ENCODE measurements around the gene LMNA.

DNA sequence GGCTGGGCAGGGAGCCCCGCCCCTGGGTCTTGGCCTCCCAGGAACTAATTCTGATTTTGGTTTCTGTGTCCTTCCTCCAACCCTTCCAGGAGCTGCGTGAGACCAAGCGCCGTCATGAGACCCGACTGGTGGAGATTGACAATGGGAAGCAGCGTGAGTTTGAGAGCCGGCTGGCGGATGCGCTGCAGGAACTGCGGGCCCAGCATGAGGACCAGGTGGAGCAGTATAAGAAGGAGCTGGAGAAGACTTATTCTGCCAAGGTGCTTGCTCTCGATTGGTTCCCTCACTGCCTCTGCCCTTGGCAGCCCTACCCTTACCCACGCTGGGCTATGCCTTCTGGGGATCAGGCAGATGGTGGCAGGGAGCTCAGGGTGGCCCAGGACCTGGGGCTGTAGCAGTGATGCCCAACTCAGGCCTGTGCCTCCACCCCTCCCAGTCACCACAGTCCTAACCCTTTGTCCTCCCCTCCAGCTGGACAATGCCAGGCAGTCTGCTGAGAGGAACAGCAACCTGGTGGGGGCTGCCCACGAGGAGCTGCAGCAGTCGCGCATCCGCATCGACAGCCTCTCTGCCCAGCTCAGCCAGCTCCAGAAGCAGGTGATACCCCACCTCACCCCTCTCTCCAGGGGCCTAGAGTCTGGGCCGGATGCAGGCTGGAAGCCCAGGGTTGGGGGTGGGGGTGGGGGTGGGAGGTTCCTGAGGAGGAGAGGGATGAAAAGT, 20.4 kb downstream of the LMNA start:
- TF ChIP-seq, protein P1, sequence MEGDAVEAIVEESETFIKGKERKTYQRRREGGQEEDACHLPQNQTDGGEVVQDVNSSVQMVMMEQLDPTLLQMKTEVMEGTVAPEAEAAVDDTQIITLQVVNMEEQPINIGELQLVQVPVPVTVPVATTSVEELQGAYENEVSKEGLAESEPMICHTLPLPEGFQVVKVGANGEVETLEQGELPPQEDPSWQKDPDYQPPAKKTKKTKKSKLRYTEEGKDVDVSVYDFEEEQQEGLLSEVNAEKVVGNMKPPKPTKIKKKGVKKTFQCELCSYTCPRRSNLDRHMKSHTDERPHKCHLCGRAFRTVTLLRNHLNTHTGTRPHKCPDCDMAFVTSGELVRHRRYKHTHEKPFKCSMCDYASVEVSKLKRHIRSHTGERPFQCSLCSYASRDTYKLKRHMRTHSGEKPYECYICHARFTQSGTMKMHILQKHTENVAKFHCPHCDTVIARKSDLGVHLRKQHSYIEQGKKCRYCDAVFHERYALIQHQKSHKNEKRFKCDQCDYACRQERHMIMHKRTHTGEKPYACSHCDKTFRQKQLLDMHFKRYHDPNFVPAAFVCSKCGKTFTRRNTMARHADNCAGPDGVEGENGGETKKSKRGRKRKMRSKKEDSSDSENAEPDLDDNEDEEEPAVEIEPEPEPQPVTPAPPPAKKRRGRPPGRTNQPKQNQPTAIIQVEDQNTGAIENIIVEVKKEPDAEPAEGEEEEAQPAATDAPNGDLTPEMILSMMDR (conservative IDR thresholded peaks at IDR 0.05) = no peak
- no peak for TF ChIP-seq EZH2 (IDR thresholded peaks at IDR 0.05; ENCODE audit: low read depth)

All from PC-9 (cell line).